ENCODE results near the gene SLC35D3.
"Not testable (repeated sequence)": the region's sequence is repeated elsewhere in the genome, so short reads cannot be mapped to it uniquely, and the experiment has no call there.

SLC35D3 gene

DNA sequence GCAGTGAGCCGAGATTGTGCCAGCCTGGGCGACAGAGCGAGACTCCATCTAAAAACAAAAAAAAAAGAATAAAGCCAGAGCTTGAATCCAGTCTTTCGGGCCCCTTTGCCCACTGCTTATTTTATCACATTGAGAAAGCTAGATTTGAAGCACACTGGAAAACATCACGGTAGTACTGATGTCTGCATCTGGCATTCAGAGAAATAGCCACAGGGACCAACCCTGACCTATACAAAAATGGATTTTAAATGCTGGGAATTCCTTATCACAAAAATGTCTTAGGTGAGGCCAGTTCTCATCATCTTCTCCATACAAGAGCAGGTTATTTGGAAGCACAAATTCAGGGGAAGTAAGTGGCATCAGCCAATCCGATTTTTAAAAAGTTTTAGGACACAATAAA lies 49.5 kb downstream of the SLC35D3 start:
- H3K79me2 ChIP-seq (ENCODE audit: low read length): no peaks in the 10 kb centered on the region
- H2AFZ ChIP-seq (ENCODE audit: low read length): no peak overlapping the region
- DNase-seq: no peak
- no peaks in the 10 kb centered on the region for H3F3A ChIP-seq (ENCODE audit: insufficient read depth, low read length)
- H3K9me2 ChIP-seq (replicated peaks; ENCODE audit: insufficient read depth, low read length): no peaks in the 10 kb centered on the region
- peaks cover 4% of the 10 kb centered on the region; the same call in 1 of the 2 replicates for H3K4me1 ChIP-seq (ENCODE audit: low read length)
- H3K9me3 ChIP-seq (replicated peaks; ENCODE audit: insufficient read depth, low read length): no peaks in the 10 kb centered on the region
- TF ChIP-seq EZH2 (optimal IDR thresholded peaks at IDR 0.05; ENCODE audit: low read depth, low read length) (no peak), CTCF (IDR thresholded peaks at IDR 0.05; ENCODE audit: low read length) (no peak), EZH2phosphoT487 (IDR thresholded peaks at IDR 0.05; ENCODE audit: low read length) (no peak)
- H3K4me3 ChIP-seq (ENCODE audit: low read length): no peak overlapping the region
- no peak overlapping the region for H3K27ac ChIP-seq (ENCODE audit: low read length)
- no peak overlapping the region for H3K4me2 ChIP-seq (ENCODE audit: low read depth, low read length)
- no peaks in the 10 kb centered on the region for H4K20me1 ChIP-seq (ENCODE audit: insufficient read depth, low read length)
- no peak overlapping the region for H3K9ac ChIP-seq (ENCODE audit: low read length)
- H3K27me3 ChIP-seq (replicated peaks; ENCODE audit: insufficient read depth, low read length): no peaks in the 10 kb centered on the region
- H3K36me3 ChIP-seq (replicated peaks; ENCODE audit: insufficient read depth, low read length): no peaks in the 10 kb centered on the region

- not testable (repeated sequence) for H3F3A ChIP-seq (ENCODE audit: insufficient read depth, low read length); H4K20me1 ChIP-seq (ENCODE audit: insufficient read depth, low read length); H3K79me2 ChIP-seq (ENCODE audit: low read length); H3K4me1 ChIP-seq (ENCODE audit: low read length); H2AFZ ChIP-seq (ENCODE audit: low read length); H3K4me2 ChIP-seq (ENCODE audit: low read depth, low read length); DNase-seq; H3K36me3 ChIP-seq (replicated peaks; ENCODE audit: insufficient read depth, low read length); H3K27ac ChIP-seq (ENCODE audit: low read length); H3K9me2 ChIP-seq (replicated peaks; ENCODE audit: insufficient read depth, low read length); H3K27me3 ChIP-seq (replicated peaks; ENCODE audit: insufficient read depth, low read length); H3K9ac ChIP-seq (ENCODE audit: low read length); H3K9me3 ChIP-seq (replicated peaks; ENCODE audit: insufficient read depth, low read length); H3K4me3 ChIP-seq (ENCODE audit: low read length)
Measured at GRCh38 chr6:136973781-136974180, 51.7 kb downstream of the SLC35D3 start.

Measured in MM.1S (cell line).